Stimulated activated CD4-positive, alpha-beta T cell treated with anti-CD3 and anti-CD28 coated beads, Interleukin-12 subunit alpha, Interleukin-12 subunit beta, amount 100 ng/mL, for 4 hours (primary cell): ENCODE data around the gene KIR2DL3.
"Not testable (repeated sequence)": the region's sequence is repeated elsewhere in the genome, so short reads cannot be mapped to it uniquely, and the experiment has no call there.

Source experiments
- DNase-seq: peaks from one replicate; pipeline ENCODE4 v3.0.0-alpha.2; 2020

KIR2DL3 gene

DNA sequence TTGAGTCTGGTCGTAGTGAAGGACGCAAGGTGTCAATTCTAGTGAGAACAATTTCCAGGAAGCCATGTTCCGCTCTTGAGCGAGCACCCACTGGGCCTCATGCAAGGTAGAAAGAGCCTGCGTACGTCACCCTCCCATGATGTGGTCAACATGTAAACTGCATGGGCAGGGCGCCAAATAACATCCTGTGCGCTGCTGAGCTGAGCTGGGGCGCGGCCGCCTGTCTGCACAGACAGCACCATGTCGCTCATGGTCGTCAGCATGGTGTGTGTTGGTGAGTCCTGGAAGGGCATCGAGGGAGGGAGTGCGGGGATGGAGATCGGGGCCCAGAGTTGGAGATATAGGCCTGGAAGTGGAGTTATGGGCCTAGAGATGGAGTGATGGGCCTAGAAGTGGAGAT, at the start of gene KIR2DL3:
KIR2DL3 (plus strand) TSS at position 208 of the 400 bp plus-strand sequence; CDS start at position 241, 33 bp downstream.
- not testable (repeated sequence) for DNase-seq

DNA sequence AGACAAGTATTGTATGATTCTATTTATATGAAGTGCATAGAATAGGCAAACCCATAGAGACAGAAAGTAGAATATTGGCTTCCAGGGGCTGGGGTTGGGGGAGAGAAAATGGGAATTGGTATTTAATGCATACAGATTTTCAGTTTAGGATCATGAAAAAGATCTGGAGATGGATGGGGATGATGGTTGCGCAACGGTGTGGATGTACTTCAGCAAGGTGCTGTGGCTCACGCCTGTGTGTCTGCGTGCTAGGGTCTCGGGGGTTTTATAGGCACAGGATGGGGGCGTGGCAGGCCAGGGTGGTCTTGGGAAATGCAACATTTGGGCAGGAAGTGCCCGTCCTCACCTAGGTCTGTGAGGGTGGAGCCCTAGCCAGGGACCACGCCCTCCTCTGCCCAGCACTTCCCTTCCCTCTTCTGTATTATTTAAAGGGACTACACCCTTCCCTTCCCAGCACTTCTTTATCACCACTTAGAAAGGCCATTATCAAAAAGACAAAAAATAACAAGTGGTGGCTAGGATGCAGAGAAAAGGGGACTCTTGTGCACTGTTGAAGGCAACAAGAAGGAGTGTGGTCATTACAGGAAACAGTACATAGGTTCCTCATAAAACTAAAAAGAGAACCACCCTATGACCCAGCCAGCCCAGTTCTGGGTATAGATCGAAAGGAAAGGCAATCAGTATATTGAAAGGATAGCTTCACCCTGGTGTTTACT, 46.6 kb upstream of the KIR2DL3 start:
- no peak for DNase-seq

DNA sequence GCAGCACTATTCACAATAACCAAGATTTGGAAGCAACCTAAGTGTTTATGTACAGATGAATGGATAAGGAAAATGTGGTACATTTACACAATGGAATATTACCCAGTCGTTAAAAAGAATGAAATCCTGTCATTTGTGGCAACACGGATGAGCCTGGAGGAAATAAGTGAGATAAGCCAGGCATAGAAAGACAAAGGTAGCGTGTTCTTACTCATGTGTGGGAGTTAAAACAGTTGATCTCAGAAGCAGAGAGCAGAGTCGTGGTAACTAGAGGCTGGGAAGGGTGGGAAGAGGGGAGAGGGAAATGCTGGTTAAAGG, 46.1 kb upstream of the KIR2DL3 start:
- DNase-seq: no peak

DNA sequence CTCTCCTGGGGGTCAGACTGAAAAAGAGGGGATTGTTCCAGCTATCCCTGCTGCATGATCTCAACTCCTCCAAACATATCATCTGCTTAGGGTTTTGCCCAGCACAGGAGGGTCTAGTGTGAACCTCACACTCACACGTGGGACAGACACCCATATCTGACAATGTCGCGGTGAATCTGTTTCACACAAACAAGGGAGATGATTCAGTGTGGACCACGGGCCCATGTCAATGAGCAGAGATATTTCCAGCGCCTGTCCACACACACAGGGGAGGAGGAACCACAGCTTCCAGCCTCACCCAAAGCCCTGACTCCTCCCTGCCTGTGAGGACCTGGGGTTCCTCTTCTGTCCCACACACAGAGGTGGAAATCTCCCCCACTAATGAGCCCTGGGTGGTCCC, 43.7 kb upstream of the KIR2DL3 start:
- DNase-seq: no peak

DNA sequence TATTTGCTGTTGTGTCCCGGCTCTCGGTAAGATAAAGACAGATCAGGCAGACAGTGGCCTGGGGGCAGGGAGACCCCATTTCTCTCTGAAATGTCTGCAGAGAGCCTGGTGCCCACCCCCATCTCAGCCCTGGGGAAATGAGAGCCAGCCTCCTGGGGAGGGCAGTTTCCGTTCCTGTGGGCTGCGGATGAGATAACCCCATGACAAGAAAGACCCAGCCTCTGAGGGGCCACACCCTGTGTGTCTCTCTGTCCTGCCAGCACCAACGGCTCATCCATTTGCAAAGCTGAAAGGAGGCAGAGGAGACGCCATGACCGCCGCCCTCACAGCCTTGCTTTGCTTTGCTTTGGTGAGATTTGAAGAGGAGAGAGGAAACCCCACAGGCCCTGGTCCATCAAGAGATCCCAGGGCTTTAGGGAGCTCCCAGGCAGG, 42.2 kb upstream of the KIR2DL3 start:
- DNase-seq: no peak

DNA sequence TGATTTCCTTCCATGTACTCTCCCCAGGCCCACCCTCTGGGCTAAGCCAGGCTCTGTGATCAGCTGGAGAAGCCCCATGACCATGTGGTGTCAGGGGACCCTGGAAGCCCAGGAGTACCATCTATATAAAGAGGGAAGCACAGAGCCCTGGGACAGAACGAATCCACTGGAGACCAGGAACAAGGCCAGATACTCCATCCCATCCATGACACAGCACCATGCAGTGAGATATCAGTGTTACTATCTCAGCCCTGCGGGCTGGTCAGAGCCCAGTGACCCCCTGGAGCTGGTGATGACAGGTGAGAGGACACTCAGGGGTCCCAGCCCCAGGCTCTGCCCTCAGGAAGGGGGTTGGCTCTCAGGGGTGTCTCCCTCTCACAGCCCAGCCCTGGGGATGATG, 41.5 kb upstream of the KIR2DL3 start:
- DNase-seq: no peak

DNA sequence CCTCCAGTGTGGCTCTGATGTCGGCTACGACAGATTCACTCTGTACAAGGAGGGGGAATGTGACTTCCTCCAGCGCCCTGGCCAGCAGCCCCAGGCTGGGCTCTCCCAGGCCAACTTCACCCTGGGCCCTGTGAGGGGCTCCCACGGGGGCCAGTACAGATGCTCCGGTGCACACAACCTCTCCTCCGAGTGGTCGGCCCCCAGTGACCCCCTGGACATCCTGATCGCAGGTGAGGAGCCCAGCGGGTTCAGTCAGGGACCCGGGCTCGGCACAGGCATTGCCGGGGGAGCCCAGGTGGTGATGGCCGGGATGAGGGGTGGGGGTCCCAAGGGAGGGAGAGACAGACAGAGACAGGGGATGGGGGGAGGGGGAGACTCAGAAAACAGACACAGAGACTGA, 40.6 kb upstream of the KIR2DL3 start:
- DNase-seq: not testable (repeated sequence)

DNA sequence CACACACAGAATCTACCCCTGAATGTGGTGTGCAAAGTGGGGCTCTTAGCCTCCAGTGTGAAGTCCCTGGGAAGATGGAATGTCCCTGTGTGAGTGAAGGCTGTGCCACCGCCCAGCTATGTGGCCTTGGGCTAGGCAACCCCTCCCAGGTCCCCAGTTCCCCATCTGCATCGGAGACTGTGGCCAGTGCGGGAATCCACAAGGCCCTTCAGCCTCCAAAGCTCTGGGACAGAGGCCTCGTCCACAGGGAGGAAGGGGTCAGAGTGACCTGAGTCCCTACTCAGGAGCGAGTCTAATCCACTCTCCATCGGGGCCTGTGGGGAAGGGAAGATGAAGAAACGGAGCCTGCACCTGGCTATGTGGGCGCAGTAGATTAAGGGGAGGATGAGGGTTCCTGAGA, 33.4 kb upstream of the KIR2DL3 start:
- DNase-seq: no peak

DNA sequence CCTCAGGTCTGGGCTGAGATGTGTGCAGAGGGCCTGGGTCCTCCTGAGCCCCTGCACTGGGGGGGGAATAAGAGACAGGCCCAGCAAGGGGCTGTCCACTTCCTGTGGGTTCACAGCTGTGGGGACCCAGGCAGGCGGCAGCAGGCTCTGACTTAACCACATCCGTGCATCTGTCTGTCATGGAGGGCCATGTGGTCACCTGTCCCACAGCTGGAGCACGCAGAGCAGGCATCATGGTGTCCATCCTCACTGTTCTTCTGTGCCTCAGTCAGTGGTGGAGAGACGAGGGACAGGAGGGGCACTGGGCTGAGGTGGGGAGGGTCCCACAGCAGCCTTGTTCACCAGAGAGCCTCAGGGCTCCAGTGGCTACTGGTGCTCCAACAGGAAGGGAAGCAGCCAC, 30.4 kb upstream of the KIR2DL3 start:
- DNase-seq: no peak

DNA sequence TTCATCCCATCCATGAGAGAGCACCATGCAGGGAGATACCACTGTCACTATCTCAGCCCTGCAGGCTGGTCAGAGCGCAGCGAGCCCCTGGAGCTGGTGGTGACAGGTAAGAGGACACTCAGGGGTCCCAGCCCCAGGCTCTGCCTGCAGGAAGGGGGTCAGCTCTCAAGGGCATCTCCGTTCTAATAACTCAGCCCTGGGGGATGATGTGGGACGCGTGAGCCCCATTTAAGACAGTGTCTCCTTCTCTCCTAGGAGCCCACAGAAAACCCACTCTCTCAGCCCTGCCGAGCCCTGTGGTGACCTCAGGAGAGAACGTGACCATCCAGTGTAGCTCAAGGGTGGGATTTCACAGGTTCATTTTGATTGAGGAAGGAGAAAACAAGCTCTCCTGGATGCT, 29.5 kb upstream of the KIR2DL3 start:
- DNase-seq: no peak

DNA sequence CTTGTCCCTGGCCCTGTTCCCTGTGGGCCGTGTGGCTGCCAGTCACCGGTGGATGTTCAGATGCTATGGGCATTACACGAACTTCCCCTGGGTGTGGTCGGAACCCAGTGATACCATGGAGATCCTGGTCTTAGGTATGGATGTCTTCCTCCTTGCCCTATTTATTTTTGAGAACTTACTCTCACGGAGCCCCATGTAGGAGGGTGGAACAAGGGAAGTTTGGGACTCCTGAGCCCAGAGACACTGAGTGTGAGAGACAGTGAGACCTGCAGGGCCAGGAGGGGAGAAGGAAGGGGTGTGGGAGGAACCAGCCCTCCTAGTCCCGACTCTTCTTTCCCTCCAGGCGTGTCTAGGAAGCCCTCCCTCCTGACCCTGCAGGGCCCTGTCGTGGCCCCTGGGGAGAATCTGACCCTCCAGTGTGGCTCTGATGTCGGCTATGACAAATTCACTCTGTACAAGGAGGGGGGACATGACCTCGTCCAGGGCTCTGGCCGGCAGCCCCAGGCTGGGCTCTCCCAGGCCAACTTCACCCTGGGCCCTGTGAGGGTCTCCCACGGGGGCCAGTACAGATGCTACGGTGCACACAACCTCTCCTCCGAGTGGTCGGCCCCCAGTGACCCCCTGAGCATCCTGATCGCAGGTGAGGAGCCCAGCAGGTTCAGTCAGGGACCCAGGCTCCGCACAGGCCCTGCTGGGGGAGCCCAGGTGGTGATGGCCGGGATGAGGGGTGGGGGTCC, 28.9 kb upstream of the KIR2DL3 start:
- no peak for DNase-seq

DNA sequence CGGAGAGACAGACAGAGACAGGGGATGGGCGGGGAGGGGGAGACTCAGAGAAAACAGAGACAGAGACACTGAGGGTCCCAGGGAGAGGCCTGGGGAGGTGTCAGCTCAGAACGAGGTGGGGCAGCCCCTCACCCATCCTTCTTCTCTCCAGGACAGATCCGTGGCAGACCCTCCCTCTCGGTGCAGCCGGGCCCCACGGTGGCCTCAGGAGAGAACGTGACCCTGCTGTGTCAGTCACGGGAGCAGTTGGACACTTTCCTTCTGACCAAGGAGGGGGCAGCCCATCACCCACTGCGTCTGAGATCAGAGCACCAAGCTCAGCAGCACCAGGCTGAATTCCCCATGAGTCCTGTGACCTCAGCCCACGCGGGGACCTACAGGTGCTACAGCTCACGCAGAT, 28.4 kb upstream of the KIR2DL3 start:
- not testable (repeated sequence) for DNase-seq

DNA sequence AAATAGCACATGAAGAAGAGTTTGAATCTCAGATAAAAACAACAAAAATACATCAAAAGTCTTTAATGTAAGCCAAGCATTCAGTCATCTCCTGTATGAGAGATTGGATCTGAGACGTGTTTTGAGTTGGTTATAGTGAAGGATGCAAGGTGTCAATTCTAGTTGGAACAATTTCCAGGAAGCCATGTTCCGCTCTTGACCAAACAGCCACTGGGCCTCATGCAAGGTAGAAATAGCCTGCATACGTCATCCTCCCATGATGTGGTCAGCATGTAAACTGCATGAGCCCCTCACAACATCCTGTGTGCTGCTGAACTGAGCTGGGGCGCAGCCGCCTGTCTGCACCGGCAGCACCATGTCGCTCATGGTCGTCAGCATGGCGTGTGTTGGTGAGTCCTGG, 14.2 kb upstream of the KIR2DL3 start, which contains the start of gene KIR3DL3:
KIR3DL3 (plus strand) TSS at position 301 of the 400 bp plus-strand sequence; CDS start at position 356, 55 bp downstream.
- no peak for DNase-seq

DNA sequence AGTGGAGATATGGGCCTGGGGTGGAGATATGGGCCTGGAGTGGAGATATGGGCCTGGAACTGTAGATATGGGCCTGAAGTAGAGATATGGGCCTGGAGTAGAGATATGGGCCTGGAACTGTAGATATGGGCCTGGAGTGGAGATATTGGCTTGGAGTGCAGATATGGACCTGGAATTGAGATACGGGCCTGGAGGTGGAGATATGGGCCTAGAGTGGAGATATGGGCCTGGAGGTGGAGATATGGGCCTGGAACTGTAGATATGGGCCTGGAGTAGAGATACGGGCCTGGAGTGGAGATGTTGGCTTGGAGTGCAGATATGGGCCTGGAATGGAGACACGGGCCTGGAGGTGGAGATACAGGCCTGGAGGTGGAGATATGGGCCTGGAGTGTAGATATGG, 13.7 kb upstream of the KIR2DL3 start:
- DNase-seq: no peak

DNA sequence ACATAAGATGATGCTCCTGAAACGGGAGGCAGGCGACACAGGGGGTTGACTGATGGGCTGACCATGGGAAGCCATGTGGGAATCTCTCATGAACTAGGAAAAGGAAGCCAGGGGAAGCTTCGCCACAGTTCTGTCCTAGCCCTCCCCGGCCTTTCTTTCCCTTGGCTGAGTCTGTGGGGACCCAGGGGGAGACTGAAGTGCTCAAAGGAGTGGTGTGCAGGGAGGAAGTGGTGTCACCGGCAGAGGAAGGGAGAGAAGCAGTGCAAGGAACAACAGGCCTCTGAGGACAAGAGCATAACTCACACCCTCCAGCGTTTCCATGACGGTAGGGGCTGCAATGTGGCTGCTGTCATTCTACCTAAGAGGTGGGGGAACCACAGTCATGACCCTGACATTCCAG, 13.0 kb upstream of the KIR2DL3 start:
- no peak for DNase-seq

DNA sequence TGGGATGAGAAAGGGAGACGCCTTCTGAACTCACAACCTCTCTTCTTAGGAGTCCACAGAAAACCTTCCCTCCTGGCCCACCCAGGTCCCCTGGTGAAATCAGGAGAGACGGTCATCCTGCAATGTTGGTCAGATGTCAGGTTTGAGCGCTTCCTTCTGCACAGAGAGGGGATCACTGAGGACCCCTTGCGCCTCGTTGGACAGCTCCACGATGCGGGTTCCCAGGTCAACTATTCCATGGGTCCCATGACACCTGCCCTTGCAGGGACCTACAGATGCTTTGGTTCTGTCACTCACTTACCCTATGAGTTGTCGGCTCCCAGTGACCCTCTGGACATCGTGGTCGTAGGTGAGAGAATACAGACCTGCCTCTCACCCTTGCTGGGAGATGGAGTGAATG, 10.8 kb upstream of the KIR2DL3 start:
- no peak for DNase-seq

DNA sequence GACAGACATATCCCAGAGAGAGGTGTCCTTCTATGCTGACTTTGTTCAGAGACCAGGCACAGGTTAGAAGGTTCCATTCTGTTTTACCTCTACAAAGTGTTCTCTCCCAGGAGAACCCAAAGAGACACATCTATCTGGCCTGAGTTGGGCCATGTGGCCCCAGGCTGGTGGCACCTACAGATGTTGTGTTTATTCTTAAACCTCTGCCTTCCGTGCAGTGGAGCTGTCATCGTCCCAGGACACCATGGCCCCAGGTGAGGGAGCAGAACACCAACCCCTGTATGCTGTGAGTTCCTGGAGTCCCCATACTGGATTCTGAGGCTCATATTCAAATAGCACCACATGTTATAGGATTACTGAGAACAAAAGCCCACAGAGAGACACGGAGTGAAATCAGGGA, 10.1 kb upstream of the KIR2DL3 start:
- DNase-seq: no peak

DNA sequence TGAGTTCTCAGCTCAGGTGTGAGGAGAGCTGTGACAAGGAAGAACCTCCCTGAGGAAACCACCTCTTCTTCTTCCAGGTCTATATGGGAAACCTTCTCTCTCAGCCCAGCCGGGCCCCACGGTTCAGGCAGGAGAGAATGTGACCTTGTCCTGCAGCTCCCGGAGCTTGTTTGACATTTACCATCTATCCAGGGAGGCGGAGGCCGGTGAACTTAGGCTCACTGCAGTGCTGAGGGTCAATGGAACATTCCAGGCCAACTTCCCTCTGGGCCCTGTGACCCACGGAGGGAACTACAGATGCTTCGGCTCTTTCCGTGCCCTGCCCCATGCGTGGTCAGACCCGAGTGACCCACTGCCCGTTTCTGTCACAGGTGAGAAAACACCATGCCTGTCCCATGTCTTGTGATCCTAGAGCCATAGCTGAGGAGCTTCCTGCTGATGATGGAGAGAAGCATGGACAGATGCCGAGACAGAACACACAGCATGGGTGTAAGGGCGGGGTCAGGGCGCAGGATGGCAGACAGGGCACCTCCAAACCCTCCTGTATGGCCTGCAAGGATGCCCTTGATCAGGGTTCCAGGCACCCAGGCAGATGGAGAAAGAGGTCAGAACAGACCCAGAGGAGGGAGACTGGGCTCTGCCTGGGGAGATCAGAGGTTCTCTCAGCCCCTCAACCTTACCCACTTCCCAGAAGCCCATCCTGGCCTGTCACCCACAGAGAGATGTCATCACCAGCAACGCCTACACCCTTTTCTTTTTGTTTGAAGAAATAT, 8.7 kb upstream of the KIR2DL3 start:
- no peak for DNase-seq

DNA sequence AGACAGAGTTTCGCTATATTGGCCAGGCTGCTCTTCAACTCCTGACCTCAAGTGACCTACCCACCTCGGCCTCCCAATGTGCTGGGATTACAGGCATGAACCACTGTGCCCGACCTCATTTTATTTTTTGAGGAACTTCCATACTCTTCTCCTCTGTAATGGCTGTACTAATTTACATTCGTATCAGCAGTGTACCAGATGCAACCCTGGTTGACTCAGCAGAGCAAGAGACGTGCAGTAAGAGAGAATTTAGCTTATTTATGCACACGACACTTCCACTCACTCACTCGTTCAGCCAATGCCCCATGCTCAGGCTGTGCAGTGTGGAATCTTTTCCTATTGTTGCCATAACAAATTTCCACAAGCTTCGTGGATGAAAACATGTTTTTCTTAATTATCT, 7.1 kb upstream of the KIR2DL3 start:
- DNase-seq: no peak

DNA sequence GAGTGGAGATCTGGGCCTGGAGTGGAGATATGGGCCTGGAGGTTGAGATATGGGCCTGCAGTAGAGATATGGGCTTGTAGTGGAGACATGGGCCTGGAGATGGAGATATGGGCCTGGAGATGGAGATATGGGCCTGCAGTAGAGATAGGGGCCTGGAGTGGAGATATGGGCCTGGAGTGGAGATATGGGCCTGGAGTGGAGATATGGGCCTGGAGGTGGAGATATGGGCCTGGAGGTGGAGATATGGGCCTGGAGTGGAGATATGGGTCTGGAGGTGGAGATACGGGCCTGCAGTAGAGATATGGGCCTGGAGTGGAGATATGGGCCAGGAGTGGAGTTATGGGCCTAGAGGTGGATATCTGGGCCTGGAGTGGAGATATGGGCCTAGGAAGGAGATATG, 402 bp downstream of the KIR2DL3 start:
- no peak for DNase-seq

DNA sequence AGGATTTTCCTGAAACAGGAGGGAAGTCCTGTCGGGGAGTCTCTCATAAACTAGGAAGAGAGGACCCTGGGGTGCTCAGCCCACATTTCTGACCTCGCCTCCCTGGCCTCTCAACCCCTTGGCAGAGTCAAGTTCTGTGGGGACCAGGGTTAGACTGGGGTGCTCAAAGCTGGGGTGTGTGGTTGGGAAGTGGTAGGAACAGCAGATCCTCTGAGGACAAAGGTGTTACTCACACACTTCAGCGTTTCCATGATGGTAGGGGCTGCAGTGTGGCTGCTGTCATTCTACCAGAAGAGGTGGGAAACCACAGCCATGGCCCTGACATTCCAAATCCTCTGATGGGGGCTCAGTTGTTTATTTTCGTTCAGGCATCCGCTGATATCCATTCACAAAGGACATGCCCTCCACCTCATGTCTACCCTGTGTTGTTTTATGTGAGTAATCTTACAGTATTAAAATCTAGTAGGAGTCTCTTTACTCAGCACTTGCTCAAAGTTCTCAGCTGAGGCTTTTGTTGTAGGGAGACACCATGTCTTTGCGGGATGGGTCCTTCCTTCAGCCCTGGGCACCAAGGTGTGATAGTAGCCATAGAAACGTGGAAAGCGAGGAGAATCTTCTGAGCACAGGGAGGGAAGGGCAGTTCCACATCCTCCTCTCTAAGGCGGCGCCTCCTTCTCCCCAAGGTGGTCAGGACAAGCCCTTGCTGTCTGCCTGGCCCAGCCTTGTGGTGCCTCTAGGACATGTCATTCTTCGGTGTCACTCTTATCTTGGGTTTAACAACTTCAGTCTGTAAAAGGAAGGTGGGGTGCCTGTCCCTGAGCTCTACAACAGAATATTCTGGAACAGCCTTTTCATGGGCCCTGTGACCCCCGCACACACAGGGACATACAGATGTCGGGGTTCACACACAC, 1.5 kb downstream of the KIR2DL3 start:
- DNase-seq: no peak

DNA sequence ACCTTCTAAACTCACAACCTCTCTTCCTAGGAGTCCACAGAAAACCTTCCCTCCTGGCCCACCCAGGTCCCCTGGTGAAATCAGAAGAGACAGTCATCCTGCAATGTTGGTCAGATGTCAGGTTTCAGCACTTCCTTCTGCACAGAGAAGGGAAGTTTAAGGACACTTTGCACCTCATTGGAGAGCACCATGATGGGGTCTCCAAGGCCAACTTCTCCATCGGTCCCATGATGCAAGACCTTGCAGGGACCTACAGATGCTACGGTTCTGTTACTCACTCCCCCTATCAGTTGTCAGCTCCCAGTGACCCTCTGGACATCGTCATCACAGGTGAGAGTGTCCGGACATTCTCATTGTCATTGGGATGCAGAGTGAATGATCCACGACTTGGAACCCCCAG, 3.6 kb downstream of the KIR2DL3 start:
- DNase-seq: not testable (repeated sequence)

DNA sequence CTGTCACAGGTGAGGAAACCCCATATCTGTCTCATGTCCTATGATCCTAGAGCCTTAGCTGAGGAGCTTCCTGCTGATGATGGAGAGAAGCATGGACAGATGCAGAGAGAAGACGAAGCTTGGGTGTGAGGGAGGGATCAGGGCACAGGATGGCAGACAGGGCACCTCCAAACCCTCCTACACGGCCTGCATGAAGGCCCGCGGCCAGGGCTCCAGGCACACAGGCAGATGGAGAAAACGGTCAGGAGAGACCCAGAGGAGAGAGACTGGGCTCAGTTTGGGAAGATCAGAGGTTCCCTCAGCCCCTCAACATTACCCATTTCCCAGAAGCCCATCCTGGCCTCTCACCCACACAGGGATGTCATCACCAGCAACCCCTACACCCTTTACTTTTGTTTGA, 5.8 kb downstream of the KIR2DL3 start:
- not testable (repeated sequence) for DNase-seq
